Endothelial cell of umbilical vein (primary cell): ENCODE measurements around the gene ARHGEF17. TPM values are rescaled to one million over a fixed set of nuclear protein-coding genes. Genes with fewer than 3 reads are reported as not detected.
A peak's percentile ranks its signal among the peaks of the same experiment; 100 is the strongest.

Experiments
- BruUV-seq: library from RNA; stranded (reverse); fragments of 400-500 nt; replicated peaks from 2 replicates; lab custom pipeline; 2021; lab: Mats Ljungman, UMichigan
- CTCF ChIA-PET: fragments of 300-600, 350-600 bp; sonication (Branson Sonifier 250); formaldehyde crosslinking; loops from one replicate; lab custom pipeline; 2021; ENCODE audit warnings: antibody characterized with exemption, inconsistent platforms; lab: Charles Lee
- POLR2A ChIA-PET: fragments of 300-600, 350-600 bp; sonication (Branson Sonifier 250); formaldehyde crosslinking; loops from one replicate; lab custom pipeline; 2021; ENCODE audit warnings: antibody characterized with exemption, inconsistent platforms; lab: Charles Lee
- DNase-seq: peaks from one replicate; pipeline ENCODE4 v3.0.0-alpha.2; 2011; ENCODE audit warnings: low read depth, low spot score
- FAIRE-seq: peaks from 2 replicates; lab custom pipeline; 2011; peaks lifted over from hg19 to GRCh38; lab: Jason Lieb, UNC
- H2AFZ ChIP-seq: 2 replicates; pipeline ENCODE4 v1.6.0; 2012; ENCODE audit warnings: low read depth, low read length, control low read depth, inconsistent platforms
- H3K27ac ChIP-seq: 2 replicates; pipeline ENCODE4 v1.5.1; 2011; ENCODE audit warnings: low read depth, mild to moderate bottlenecking, control low read depth, low read length, moderate library complexity; ENCODE audit not compliant: insufficient read depth
- H3K27me3 ChIP-seq, 2 experiments: 2 replicates each; pipeline versions ENCODE4 v1.6.0 to v1.6.1; 2011; ENCODE audit warnings: low read length in 2 of 2, mixed read lengths in 1 of 2; ENCODE audit not compliant: control insufficient read depth in 2 of 2, insufficient read depth in 2 of 2
- H3K36me3 ChIP-seq, 2 experiments: 2 replicates in 1 of 2; 3 replicates in 1 of 2; pipeline ENCODE4 v1.5.1; 2011; ENCODE audit warnings: low read length in 2 of 2, mild to moderate bottlenecking in 1 of 2, moderate library complexity in 1 of 2; ENCODE audit not compliant: control insufficient read depth in 2 of 2, insufficient read depth in 2 of 2; ENCODE audit errors: extremely low read depth in 1 of 2
- H3K4me1 ChIP-seq: 3 replicates; pipeline ENCODE4 v1.5.1; 2011; ENCODE audit warnings: mild to moderate bottlenecking, low read length; ENCODE audit not compliant: control insufficient read depth, insufficient read depth; ENCODE audit errors: extremely low read depth
- H3K4me2 ChIP-seq: 2 replicates; pipeline ENCODE4 v1.6.1; 2011; ENCODE audit warnings: low read length, control low read depth, mixed read lengths; ENCODE audit not compliant: insufficient read depth
- H3K4me3 ChIP-seq, 3 experiments: fragments of 200-600 bp in 1 of 3; sonication (generic), shearing (Covaris generic) in 1 of 3; replicated peaks in 1 of 3; 2 replicates each; pipeline ENCODE4 v1.5.1; 2011 to 2016; ENCODE audit warnings: control low read depth in 3 of 3, low read length in 3 of 3, mild to moderate bottlenecking in 2 of 3, inconsistent platforms in 1 of 3, low read depth in 1 of 3, moderate library complexity in 1 of 3; ENCODE audit not compliant: insufficient read depth in 1 of 3
- H3K79me2 ChIP-seq: 2 replicates; pipeline ENCODE4 v1.6.0; 2012; ENCODE audit warnings: low read length, inconsistent platforms; ENCODE audit not compliant: control insufficient read depth, insufficient read depth
- H3K9ac ChIP-seq: replicated peaks from 2 replicates; pipeline ENCODE3; 2011; ENCODE audit warnings: low read length, control low read depth; ENCODE audit not compliant: insufficient read depth; ENCODE audit errors: extremely low read depth
- H3K9me1 ChIP-seq: replicated peaks from 3 replicates; pipeline ENCODE4 v1.6.0; 2011; ENCODE audit warnings: mild to moderate bottlenecking, low read length; ENCODE audit not compliant: control insufficient read depth, insufficient read depth; ENCODE audit errors: extremely low read depth
- H3K9me3 ChIP-seq: replicated peaks from 2 replicates; pipeline ENCODE4 v1.5.1; 2012; ENCODE audit warnings: low read length, inconsistent platforms; ENCODE audit not compliant: control insufficient read depth, insufficient read depth
- H4K20me1 ChIP-seq: replicated peaks from 2 replicates; pipeline ENCODE3; 2011; ENCODE audit warnings: mild to moderate bottlenecking, low read length; ENCODE audit not compliant: control insufficient read depth, insufficient read depth; ENCODE audit errors: extremely low read depth
- EZH2 ChIP-seq: IDR thresholded peaks from 2 replicates; pipeline ENCODE4 v1.6.1; 2012; ENCODE audit warnings: borderline replicate concordance, low read depth, mild to moderate bottlenecking, moderate library complexity, low read length, inconsistent platforms; ENCODE audit not compliant: severe bottlenecking
- GATA2 ChIP-seq: IDR thresholded peaks from 2 replicates; pipeline ENCODE4 v1.7.0; 2011; ENCODE audit warnings: low read depth, mild to moderate bottlenecking, moderate library complexity, mixed read lengths, low read length; ENCODE audit not compliant: insufficient read length, insufficient read depth
- MYC ChIP-seq: IDR thresholded peaks from one replicate; pipeline ENCODE4 v1.6.1; 2011; ENCODE audit warnings: mild to moderate bottlenecking, low read depth, low read length
- dilution Hi-C: fragments of 300-500 bp; cut with MboI; formaldehyde crosslinking; loops from one replicate; pipeline ENCODE4 v1.15.0; 2019; ENCODE audit warnings: low sequenced_read_pairs; ENCODE audit not compliant: extremely low pct_ligation_motif_present
- intact Hi-C: fragments of 100-400 bp; cut with micrococcal nuclease; formaldehyde crosslinking; loops from one replicate; pipeline ENCODE4 v1.10.0; 2022
- polyA plus RNA-seq, 4 experiments: library from polyadenylated mRNA; depleted of rRNA in 3 of 4; stranded (reverse) in 3 of 4; unstranded in 1 of 4; fragments of >200 nt; gene quantifications; 2 replicates each; pipeline versions ENCODE4 v1.2.1 to v1.2.3, GENCODE V29; 2011 to 2012; ENCODE audit warnings: missing spikeins in 1 of 4
- total RNA-seq: library from RNA; stranded (reverse); gene quantifications from 2 replicates; pipeline ENCODE4 v1.2.3, GENCODE V29; 2021
- TF ChIP-seq, protein P1 (sequence below): IDR thresholded peaks from 2 replicates; pipeline ENCODE4 v1.6.1; 2011; ENCODE audit not compliant: insufficient read depth, insufficient read length
- TF ChIP-seq, protein P2 (sequence below), 2 donors: IDR thresholded peaks; 1 replicate in 1 of 2; 2 replicates in 1 of 2; pipeline ENCODE4 v1.5.1; 2011; ENCODE audit warnings: low read length in 2 of 2, mild to moderate bottlenecking in 2 of 2, moderate library complexity in 2 of 2, control low read depth in 1 of 2, inconsistent platforms in 1 of 2, low read depth in 1 of 2; ENCODE audit not compliant: insufficient read depth in 1 of 2; ENCODE audit errors: extremely low read depth in 1 of 2

The ARHGEF17 gene
- total and polyA plus RNA-seq, 2 donors (not counting 3 experiments of a cell fraction or from before 2014, with no cell fraction given) = 74.9 to 89.9 TPM

DNA sequence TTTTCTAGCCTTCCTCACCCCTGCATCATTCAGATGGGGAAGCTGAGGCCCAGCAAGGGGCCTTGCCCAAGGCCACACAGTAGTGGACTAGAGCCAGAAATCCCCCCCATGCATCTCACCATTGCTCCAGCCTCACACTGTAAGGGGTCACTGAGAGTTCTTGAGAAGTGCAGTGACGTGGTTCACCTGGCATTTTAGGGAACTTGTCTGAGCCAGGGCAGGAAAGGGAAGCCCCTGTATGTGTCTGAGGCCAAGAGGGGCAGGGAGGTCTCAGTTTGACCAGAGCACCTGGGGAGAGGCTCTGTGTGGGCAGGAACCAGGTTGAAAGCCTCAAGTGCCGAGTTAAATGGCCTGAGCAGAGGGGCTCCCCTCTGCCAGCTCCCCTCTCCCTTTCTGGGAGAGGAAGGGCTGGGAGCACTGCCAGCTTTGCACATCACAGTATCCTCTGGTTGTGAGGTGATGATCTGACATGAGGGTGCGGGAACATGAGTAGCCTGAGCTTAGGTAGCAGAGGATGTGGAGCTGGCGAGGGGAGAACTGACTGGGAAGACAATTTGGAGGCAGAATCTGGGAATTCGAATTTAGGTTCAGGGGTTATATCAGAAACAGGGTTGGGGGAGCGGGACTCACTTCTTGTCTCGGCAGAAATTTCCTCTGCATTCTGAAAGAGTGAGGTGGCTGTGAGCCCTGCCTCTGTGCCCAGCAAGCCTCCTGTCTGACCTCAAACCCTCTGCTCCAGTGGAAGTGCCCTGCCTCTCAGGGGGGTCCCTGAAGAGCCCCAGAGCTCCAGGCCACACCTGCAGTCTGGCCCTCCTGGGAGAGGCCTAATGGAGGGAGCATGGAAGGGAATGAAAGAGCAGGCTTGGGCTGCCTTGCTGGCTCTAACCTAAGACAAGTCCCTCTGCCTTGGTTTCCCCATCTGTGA lies 14.6 kb downstream of the ARHGEF17 start:
- peaks cover 6% of the 10 kb centered on the region for H3K79me2 ChIP-seq
- dilution Hi-C loops = no loop called here

More for the DNA sequence above, 14.6 kb downstream of the ARHGEF17 start:
- Histone ChIP-seq H3K4me2 (peak overlapping the region; percentile 14), H3K36me3 (peaks cover 0 to 9% of the 10 kb centered on the region in 2 experiments), H2AFZ (no peak overlapping the region), H3K9me3 (no peaks in the 10 kb centered on the region), H3K27me3 (no peaks in the 10 kb centered on the region), H3K4me1 (peaks cover 39% of the 10 kb centered on the region), H3K9me1 (no peaks in the 10 kb centered on the region), H4K20me1 (no peaks in the 10 kb centered on the region), H3K27ac (peak overlapping the region; percentile 90), H3K9ac (peak overlapping the region; percentile 62), H3K4me3 (no peak overlapping the region)
- FAIRE-seq (peak; percentile 74), DNase-seq (peak; percentile 68)
- ChIA-PET POLR2A (interaction anchor here (0.9 to 2.7 kb wide), 4 partner anchors 10 to 14 kb away, joined by 3 to 14 read pairs (median 6); partner anchors contain the start of gene ARHGEF17), CTCF (interaction anchor here (0.9 to 5.7 kb wide), 7 partner anchors 8 to 338 kb away, joined by 3 to 57 read pairs (median 6); partner anchors contain the start of gene ARHGEF17)
- BruUV-seq = TSS peak; percentile 19
- intact Hi-C loops = loop anchor here (1.0 kb wide), 3 partner anchors 12 to 43 kb away; no protein-coding TSS in a partner anchor
- TF ChIP-seq, protein P1, sequence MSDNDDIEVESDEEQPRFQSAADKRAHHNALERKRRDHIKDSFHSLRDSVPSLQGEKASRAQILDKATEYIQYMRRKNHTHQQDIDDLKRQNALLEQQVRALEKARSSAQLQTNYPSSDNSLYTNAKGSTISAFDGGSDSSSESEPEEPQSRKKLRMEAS = no peak
- TF ChIP-seq EZH2 (no peak), GATA2 (no peak), MYC (no peak)
- TF ChIP-seq, protein P2, sequence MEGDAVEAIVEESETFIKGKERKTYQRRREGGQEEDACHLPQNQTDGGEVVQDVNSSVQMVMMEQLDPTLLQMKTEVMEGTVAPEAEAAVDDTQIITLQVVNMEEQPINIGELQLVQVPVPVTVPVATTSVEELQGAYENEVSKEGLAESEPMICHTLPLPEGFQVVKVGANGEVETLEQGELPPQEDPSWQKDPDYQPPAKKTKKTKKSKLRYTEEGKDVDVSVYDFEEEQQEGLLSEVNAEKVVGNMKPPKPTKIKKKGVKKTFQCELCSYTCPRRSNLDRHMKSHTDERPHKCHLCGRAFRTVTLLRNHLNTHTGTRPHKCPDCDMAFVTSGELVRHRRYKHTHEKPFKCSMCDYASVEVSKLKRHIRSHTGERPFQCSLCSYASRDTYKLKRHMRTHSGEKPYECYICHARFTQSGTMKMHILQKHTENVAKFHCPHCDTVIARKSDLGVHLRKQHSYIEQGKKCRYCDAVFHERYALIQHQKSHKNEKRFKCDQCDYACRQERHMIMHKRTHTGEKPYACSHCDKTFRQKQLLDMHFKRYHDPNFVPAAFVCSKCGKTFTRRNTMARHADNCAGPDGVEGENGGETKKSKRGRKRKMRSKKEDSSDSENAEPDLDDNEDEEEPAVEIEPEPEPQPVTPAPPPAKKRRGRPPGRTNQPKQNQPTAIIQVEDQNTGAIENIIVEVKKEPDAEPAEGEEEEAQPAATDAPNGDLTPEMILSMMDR (IDR thresholded peaks at IDR 0.05; ENCODE audit: extremely low read depth in 1 of 2, insufficient read depth in 1 of 2, low read depth in 1 of 2, low read length in 2 of 2) = no peak
